Tibial nerve (tissue), 4 donors: Measurements from ENCODE around the gene PTPRD.

Experiments
- EP300 ChIP-seq, 2 donors: sonication (generic); formaldehyde crosslinking; IDR thresholded peaks; one replicate each; pipeline ENCODE4 v1.6.1; 2017; ENCODE audit warnings: antibody characterized with exemption in 2 of 2, mild to moderate bottlenecking in 1 of 2
- POLR2A ChIP-seq, 2 donors: fragments of 450-650 bp; IDR thresholded peaks; one replicate each; pipeline ENCODE4 v1.6.1; 2017; ENCODE audit warnings: antibody characterized with exemption in 2 of 2, mild to moderate bottlenecking in 2 of 2, moderate library complexity in 2 of 2
- TF ChIP-seq, protein P1 (sequence below), 5 experiments: fragments of 200-600 bp in 3 of 5; fragments of 450-650 bp in 2 of 5; sonication (generic) in 3 of 5; IDR thresholded peaks; one replicate each; pipeline ENCODE4 v1.5.1; 2016 to 2019; ENCODE audit warnings: antibody characterized with exemption in 5 of 5, mild to moderate bottlenecking in 3 of 5, moderate library complexity in 2 of 5

DNA sequence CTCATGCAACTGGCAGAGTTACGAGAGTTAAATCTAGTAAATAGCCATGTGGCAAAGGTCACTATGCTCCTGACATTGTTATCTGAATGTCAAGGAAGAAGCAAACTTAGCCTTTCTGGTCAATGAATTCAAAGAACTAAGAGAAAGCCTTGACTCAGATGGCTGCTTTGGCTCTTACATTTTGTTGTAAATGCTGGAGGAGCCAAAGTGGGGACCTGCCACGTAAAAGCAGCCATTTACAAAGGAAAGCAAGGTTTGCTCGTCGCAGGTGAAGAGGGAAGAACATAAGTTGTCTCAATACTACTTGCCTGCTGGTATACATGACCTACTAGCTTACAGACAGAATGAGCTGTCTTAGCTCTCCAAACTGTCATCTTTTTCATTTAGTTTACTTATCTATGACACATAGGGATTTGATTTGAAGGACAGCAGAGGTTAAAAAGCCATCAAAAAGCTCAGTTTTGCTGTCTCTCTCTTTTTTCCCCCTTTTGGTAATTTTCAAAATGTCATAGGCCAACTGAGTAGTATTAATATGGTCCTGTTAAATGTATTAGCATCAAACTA, 1760.4 kb downstream of the PTPRD start:
- no peak for TF ChIP-seq POLR2A (IDR thresholded peaks at IDR 0.05)
- TF ChIP-seq, protein P1, sequence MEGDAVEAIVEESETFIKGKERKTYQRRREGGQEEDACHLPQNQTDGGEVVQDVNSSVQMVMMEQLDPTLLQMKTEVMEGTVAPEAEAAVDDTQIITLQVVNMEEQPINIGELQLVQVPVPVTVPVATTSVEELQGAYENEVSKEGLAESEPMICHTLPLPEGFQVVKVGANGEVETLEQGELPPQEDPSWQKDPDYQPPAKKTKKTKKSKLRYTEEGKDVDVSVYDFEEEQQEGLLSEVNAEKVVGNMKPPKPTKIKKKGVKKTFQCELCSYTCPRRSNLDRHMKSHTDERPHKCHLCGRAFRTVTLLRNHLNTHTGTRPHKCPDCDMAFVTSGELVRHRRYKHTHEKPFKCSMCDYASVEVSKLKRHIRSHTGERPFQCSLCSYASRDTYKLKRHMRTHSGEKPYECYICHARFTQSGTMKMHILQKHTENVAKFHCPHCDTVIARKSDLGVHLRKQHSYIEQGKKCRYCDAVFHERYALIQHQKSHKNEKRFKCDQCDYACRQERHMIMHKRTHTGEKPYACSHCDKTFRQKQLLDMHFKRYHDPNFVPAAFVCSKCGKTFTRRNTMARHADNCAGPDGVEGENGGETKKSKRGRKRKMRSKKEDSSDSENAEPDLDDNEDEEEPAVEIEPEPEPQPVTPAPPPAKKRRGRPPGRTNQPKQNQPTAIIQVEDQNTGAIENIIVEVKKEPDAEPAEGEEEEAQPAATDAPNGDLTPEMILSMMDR (IDR thresholded peaks at IDR 0.05) = no peak
- TF ChIP-seq EP300 (IDR thresholded peaks at IDR 0.05) = no peak
